Measurements from ENCODE around the gene PPP1R12C. TPM values are rescaled to one million over a fixed set of nuclear protein-coding genes. Genes with fewer than 3 reads are reported as not detected.

PPP1R12C gene
- total RNA-seq, 2 experiments from 2014 or later: 123 to 136 TPM

DNA sequence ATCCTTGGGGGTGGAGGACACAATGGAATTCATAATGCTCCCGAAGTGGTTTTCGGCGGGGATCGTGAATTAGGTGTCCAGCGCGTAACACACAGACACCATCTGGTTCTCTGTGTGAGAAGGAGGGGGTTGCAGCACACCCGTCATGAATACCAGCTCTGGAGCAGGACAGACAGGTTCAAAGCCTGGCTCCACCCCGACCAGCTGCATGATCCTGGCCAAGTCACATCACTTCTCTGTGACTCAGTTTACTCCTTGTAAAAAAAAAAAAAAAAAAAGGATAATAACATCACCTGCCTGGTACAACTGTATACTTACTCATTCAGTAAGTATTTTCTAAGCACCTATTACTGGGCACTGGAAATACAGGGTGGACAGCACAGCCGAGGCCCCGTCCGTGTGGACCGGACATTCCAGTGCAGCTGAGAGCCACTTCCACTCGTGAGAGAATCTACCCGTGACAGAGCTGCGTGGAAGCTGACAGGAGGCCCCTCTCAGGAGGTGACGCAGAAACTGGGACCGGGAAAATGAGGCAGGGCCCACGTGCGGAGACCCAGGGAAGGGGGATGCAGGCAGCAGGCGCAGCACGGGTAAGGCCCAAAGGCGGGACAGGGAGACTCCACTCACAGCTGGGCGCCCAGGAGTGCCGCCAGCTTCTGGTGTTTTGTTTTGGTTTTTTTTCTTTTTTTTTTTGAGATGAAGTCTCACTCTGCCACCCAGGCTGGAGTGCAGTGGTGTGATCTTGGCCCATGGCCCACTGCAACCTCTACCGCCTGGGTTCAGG, 66.5 kb downstream of the PPP1R12C start:
- peaks cover 0 to 4% of the 10 kb centered on the region in 2 experiments for H3K9me3 ChIP-seq (ENCODE audit: control insufficient read depth in 1 of 2, insufficient read depth in 1 of 2, low read length in 2 of 2)
- Mint-ChIP-seq H3K9me3 (no peaks in the 10 kb centered on the region), H3K4me1 (ENCODE audit: low read depth) (no peaks in the 10 kb centered on the region), H3K27me3 (no peaks in the 10 kb centered on the region), H3K4me3 (no peak overlapping the region), H3K27ac (no peak overlapping the region), H3K36me3 (ENCODE audit: low read depth) (peaks cover 69% of the 10 kb centered on the region)
- peaks cover 58% of the 10 kb centered on the region for H3K36me3 ChIP-seq (ENCODE audit: insufficient read depth, low read length)
- H3K4me1 ChIP-seq (ENCODE audit: insufficient read depth, low read length): no peaks in the 10 kb centered on the region
- ChIA-PET POLR2A (no interaction called here), CTCF (no interaction called here)
- no peak overlapping the region for H3K27ac ChIP-seq (ENCODE audit: low read depth in 1 of 2, low read length in 2 of 2)
- ATAC-seq (ENCODE audit: poor library complexity) (no peak), DNase-seq (no peak)
- intact Hi-C loops (cut with DNase I, micrococcal nuclease): no loop called here
- H3K4me3 ChIP-seq (ENCODE audit: low read length): no peak overlapping the region
- TF ChIP-seq, protein P1, sequence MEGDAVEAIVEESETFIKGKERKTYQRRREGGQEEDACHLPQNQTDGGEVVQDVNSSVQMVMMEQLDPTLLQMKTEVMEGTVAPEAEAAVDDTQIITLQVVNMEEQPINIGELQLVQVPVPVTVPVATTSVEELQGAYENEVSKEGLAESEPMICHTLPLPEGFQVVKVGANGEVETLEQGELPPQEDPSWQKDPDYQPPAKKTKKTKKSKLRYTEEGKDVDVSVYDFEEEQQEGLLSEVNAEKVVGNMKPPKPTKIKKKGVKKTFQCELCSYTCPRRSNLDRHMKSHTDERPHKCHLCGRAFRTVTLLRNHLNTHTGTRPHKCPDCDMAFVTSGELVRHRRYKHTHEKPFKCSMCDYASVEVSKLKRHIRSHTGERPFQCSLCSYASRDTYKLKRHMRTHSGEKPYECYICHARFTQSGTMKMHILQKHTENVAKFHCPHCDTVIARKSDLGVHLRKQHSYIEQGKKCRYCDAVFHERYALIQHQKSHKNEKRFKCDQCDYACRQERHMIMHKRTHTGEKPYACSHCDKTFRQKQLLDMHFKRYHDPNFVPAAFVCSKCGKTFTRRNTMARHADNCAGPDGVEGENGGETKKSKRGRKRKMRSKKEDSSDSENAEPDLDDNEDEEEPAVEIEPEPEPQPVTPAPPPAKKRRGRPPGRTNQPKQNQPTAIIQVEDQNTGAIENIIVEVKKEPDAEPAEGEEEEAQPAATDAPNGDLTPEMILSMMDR (IDR thresholded peaks at IDR 0.05): no peak
- no peaks in the 10 kb centered on the region for H3K27me3 ChIP-seq (ENCODE audit: control insufficient read depth in 1 of 2, insufficient read depth in 2 of 2, low read length in 2 of 2)

GRCh38 chr19:55048446-55048845, 69.0 kb downstream of the PPP1R12C start:
- Mint-ChIP-seq H3K4me3 (no peak overlapping the region), H3K36me3 (ENCODE audit: low read depth) (peaks cover 62% of the 10 kb centered on the region), H3K27me3 (no peaks in the 10 kb centered on the region), H3K4me1 (ENCODE audit: low read depth) (no peaks in the 10 kb centered on the region), H3K9me3 (no peaks in the 10 kb centered on the region), H3K27ac (no peak overlapping the region)
- DNase-seq (no peak), ATAC-seq (ENCODE audit: poor library complexity) (no peak)
- CTCF ChIA-PET: no interaction called here
- intact Hi-C loops (cut with DNase I, micrococcal nuclease): no loop called here
- Histone ChIP-seq H3K27me3 (ENCODE audit: control insufficient read depth in 1 of 2, insufficient read depth in 2 of 2, low read length in 2 of 2) (no peaks in the 10 kb centered on the region), H3K9me3 (ENCODE audit: control insufficient read depth in 1 of 2, insufficient read depth in 1 of 2, low read length in 2 of 2) (peaks cover 0 to 4% of the 10 kb centered on the region in 2 experiments), H3K36me3 (ENCODE audit: insufficient read depth, low read length) (peaks cover 54% of the 10 kb centered on the region), H3K27ac (ENCODE audit: low read depth in 1 of 2, low read length in 2 of 2) (no peak overlapping the region), H3K4me1 (ENCODE audit: insufficient read depth, low read length) (no peaks in the 10 kb centered on the region), H3K4me3 (ENCODE audit: low read length) (no peak overlapping the region)
- POLR2A ChIA-PET: no interaction called here
- TF ChIP-seq, protein P1 (IDR thresholded peaks at IDR 0.05): no peak

- no peak overlapping the region for H3K27ac ChIP-seq (ENCODE audit: low read depth in 1 of 2, low read length in 2 of 2)
- H3K27me3 ChIP-seq (ENCODE audit: control insufficient read depth in 1 of 2, insufficient read depth in 2 of 2, low read length in 2 of 2): no peaks in the 10 kb centered on the region
- ChIA-PET CTCF (no interaction called here), POLR2A (no interaction called here)
- ATAC-seq (ENCODE audit: poor library complexity) (no peak), DNase-seq (no peak)
- intact Hi-C loops (cut with DNase I, micrococcal nuclease): no loop called here
- Mint-ChIP-seq H3K36me3 (ENCODE audit: low read depth) (peaks cover 58% of the 10 kb centered on the region), H3K9me3 (no peaks in the 10 kb centered on the region), H3K4me1 (ENCODE audit: low read depth) (no peaks in the 10 kb centered on the region), H3K27me3 (no peaks in the 10 kb centered on the region), H3K4me3 (no peak overlapping the region), H3K27ac (no peak overlapping the region)
- H3K4me1 ChIP-seq (ENCODE audit: insufficient read depth, low read length): no peaks in the 10 kb centered on the region
- H3K9me3 ChIP-seq (ENCODE audit: control insufficient read depth in 1 of 2, insufficient read depth in 1 of 2, low read length in 2 of 2): peaks cover 0 to 4% of the 10 kb centered on the region in 2 experiments
- TF ChIP-seq, protein P1 (IDR thresholded peaks at IDR 0.05): no peak
- H3K4me3 ChIP-seq (ENCODE audit: low read length): no peak overlapping the region
- H3K36me3 ChIP-seq (ENCODE audit: insufficient read depth, low read length): peaks cover 49% of the 10 kb centered on the region
These were observed 69.5 kb downstream of the PPP1R12C start for GRCh38 chr19:55047951-55048350.

Data from CD4-positive, alpha-beta T cell (primary cell).